Transverse colon (tissue), 4 donors: ENCODE results near the gene UVRAG.

Source experiments
- EP300 ChIP-seq: sonication (generic); formaldehyde crosslinking; IDR thresholded peaks from one replicate; pipeline ENCODE4 v1.6.1; 2017; ENCODE audit warnings: antibody characterized with exemption, low read depth
- POLR2A ChIP-seq: fragments of 450-650 bp; IDR thresholded peaks from one replicate; pipeline ENCODE4 v1.6.1; 2016; ENCODE audit warnings: antibody characterized with exemption, mild to moderate bottlenecking, moderate library complexity
- POLR2AphosphoS5 ChIP-seq, 3 donors: sonication (generic); formaldehyde crosslinking; IDR thresholded peaks; one replicate each; pipeline ENCODE4 v1.6.1; 2016; ENCODE audit warnings: antibody characterized with exemption in 3 of 3
- TF ChIP-seq, protein P1 (sequence below), 5 experiments: fragments of 200-600 bp in 3 of 5; fragments of 450-650 bp in 2 of 5; sonication (generic) in 3 of 5; IDR thresholded peaks; 1 replicate in 2 of 5; 2 replicates in 3 of 5; pipeline ENCODE4 v1.5.1; 2016 to 2017; ENCODE audit warnings: antibody characterized with exemption in 5 of 5, inconsistent platforms in 3 of 5, mild to moderate bottlenecking in 2 of 5, moderate library complexity in 1 of 5

GRCh38 chr11:75968021-75968625 is 153.1 kb downstream of the UVRAG start:
- TF ChIP-seq POLR2AphosphoS5 (IDR thresholded peaks at IDR 0.05) (no peak), POLR2A (no peak), EP300 (no peak)
- TF ChIP-seq, protein P1, sequence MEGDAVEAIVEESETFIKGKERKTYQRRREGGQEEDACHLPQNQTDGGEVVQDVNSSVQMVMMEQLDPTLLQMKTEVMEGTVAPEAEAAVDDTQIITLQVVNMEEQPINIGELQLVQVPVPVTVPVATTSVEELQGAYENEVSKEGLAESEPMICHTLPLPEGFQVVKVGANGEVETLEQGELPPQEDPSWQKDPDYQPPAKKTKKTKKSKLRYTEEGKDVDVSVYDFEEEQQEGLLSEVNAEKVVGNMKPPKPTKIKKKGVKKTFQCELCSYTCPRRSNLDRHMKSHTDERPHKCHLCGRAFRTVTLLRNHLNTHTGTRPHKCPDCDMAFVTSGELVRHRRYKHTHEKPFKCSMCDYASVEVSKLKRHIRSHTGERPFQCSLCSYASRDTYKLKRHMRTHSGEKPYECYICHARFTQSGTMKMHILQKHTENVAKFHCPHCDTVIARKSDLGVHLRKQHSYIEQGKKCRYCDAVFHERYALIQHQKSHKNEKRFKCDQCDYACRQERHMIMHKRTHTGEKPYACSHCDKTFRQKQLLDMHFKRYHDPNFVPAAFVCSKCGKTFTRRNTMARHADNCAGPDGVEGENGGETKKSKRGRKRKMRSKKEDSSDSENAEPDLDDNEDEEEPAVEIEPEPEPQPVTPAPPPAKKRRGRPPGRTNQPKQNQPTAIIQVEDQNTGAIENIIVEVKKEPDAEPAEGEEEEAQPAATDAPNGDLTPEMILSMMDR (IDR thresholded peaks at IDR 0.05), result no peak
